Stimulated activated CD4-positive, alpha-beta T cell treated with anti-CD3 and anti-CD28 coated beads, Interleukin-4, amount 100 ng/mL, for 1 hour (primary cell): Measurements from ENCODE around the gene CDC14B.
A peak's percentile ranks its signal among the peaks of the same experiment; 100 is the strongest.
"Not testable (repeated sequence)": the region's sequence is repeated elsewhere in the genome, so short reads cannot be mapped to it uniquely, and the experiment has no call there.

ENCODE experiments used
- DNase-seq: peaks from one replicate; pipeline ENCODE4 v3.0.0-alpha.2; 2020

Gene CDC14B

DNA sequence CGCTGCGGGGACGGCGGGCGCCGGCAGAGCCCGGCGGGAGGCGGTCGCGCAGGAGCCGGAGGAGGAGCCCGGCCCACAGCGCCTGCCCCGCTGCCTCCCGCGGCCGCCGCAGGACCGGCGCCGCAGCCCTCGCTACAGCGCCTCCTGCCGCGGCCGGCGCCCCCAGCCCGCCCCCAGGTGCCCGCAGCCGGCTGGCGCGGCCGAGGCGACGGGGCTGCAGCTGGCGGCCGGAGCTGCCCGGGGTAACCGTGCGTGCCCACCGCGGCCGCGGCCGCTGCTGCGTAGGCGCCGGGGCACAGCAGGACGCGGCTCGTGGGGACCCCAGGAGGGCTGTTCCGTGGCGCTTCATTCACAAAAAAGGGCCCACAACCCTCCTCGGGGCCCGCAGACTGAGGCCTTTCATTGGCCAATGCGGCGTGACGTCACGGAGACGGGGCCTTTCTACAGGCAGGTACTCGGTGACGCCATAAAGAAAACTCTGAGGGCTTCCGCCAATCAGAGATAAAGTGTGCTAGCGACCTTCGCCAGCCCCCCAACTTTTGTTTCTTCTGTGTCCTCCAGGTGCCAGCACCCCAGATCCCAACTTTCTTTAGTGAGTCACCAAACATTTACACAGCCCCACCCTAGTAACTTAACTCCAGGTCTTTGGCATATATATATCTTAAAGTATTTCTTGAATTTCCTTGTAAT, at the start of gene CDC14B:
Gene CDC14B (minus strand): TSS at position 353 of the 690 bp plus-strand sequence. CDS start 465 bp downstream, outside the sequence.
- DNase-seq: peak; percentile 79

DNA sequence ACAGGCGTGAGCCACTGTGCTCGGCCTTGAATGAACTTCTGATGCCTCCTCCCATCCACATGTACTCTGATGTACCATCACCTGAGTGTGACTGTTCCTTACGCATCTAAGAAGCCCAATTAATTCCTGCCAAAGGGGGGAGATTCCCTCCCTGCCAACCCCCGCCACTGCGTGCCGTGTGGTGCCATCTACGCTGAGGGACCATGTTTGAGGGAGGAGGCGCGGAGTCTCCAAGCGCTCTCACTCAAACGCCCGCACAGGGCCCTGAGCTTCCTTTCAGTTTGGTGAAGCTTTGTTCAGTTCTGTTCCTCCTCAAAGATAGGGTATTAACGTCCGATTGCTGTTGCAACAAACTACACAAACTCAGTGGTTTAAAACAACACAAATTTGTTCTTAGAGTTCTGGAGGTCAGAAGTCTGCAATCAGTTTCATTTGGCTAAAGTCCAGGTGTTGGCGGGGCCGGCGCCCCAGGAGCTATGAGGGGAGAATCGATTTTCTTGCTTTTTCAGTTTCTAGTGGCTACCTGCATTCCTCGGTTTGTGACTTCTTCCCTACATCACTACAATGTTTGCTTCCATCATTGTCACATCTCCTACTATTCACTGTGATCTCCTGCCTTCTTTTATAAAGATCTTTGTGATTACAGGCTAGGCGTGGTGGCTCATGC, 49.4 kb upstream of the CDC14B start:
- no peak for DNase-seq

GRCh38 chr9:96667363-96667728, 47.7 kb upstream of the CDC14B start:
- no peak for DNase-seq

GRCh38 chr9:96666653-96667362, 47.2 kb upstream of the CDC14B start:
- not testable (repeated sequence) for DNase-seq

DNA sequence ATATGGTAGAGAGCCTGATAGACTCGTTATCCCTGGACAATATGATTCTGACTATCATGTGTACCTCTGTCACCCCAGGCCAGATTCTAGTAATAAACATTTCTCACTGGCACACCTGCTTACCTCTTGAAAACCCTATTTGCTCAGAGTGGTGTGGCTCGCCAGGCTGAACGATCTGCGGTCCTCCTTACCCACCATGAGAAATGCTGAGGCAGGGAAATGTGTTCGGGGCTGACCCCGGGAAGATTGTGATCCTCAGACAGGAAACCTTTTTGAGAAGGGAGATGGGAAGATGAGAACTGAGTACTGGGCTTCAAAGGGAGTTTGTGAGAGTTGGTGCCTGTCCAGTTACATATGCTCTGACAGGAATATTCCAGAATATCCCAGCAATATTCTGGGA, 46.1 kb upstream of the CDC14B start:
- no peak for DNase-seq

DNA sequence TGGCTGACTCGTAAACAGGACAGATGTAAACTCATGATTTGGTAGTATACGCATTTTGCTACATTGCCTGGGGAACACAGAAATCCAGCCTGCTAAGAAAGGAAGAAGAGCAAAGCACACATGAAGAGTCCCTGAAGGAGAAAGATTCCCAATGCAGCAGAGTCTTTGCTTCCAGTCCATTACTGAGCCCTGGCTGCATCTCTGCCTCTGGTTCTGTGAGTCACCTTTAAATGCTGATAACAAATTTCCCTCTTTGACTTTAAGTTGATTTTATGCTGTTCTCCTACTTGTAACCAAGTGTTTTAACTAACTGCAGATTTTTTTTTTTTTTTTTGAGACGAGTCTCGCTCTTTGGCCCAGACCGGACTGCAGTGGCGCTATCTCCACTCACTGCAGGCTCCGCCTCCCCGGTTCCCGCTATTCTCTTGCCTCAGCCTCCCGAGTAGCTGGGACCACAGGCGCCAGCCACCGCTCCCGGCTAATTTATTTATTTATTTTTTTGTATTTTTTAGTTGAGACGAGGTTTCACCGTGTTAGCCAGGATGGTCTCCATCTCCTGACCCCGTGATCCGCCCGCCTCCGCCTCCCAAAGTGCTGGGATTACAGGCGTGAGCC, 44.0 kb upstream of the CDC14B start:
- no peak for DNase-seq

GRCh38 chr9:96661711-96662110, 42.1 kb upstream of the CDC14B start:
- no peak for DNase-seq

DNA sequence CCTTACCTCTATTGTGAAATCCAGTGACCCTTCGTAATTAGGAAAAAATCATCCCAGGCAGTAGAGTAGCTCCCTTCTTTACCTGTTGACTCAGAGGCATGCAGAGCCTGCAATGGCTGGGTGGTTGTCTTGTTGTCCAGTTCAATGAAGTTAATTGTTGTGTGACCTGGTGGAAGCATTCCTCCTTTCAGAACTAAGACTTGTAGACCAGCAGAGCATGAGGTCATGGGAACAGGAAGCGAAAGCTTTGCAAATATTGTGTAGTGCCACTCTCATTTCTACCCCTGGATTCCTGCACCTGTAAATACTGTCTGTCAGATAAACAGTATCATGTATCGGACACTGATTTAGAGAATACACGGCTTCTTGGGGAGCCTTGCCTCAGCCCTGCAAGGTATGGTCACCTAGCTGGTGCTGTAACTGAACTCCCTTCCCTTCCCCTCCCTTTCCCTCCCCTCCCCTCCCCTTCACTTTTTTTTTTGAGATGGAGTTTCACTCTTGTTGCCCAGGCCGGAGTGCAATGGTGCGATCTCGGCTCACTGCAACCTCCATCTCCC, 41.1 kb upstream of the CDC14B start:
- no peak for DNase-seq

DNA sequence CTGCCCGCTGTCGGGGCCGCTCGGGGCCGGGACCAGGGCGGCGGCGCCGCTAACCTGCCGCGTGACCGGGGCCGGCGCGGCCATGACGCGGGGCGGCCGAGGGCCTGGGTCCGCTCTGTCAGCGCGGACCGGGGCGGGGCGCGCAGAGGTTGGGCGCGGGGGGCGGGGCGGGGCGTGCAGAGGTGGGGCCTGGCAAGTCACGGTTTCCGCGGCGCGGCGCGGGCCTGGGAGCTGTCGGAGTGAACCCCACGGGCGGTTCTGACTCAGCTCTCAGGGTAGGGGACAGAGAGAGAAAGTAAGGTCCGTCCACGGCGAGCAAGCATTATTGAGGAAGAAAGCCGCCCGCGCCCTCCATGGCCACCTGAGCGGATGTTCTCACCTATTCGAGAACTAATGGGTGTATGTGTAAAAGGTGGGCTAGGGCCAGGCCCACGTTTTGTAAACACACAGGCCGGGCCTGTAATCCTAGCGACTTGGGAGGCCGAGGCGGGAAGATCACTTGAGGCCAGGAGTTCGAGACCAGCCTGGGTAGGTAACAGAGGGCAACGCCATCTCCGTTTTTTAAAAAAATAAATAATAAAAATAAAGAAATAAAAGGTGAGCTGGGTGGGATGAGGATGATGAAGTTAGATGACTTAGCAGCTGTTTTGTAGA, 35.7 kb upstream of the CDC14B start, which contains the start of gene PRXL2C:
Gene PRXL2C (minus strand): TSS at position 120 of the 654 bp plus-strand sequence. CDS start 36 bp downstream, at position 84.
- DNase-seq: peak; percentile 83

DNA sequence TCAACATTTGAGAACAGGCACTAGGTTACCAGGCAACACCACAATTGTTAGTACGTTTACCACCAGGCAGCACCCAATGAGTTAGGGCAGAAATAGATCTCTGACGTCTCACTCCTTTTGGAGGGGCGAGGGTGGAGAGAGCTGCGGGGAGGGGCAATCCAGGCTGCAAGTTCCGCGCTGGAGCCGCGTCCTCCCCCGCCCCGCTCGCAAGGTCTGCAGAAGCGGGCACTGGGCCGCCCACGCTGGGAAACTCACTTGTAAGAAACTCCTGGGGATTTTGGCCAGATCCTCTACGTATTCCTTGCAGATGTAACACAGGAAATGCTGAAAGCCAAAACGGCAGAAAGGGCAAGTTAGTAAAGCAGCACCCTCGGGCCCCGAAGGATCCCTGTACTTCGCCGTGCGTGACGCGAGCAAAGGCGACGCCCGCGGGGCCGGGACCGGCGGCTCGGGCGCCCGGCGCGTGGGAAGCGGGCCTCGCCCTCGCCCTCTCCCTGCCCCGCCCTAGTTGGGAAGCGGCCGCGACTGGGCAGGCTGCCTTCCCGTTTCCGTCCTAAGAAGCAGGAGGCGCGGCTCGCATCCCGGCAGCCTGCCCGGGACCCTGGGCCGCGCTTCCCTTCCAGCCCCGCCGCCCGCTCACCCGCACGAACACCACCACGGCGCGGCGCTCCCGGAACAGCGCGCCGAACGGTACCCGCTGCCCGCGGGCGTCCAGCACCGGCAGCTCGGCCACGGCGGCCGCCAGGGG, 35.0 kb upstream of the CDC14B start:
- peak; percentile 54 for DNase-seq

- no peak for DNase-seq
These were observed 32.0 kb upstream of the CDC14B start for GRCh38 chr9:96651626-96652025.

DNA sequence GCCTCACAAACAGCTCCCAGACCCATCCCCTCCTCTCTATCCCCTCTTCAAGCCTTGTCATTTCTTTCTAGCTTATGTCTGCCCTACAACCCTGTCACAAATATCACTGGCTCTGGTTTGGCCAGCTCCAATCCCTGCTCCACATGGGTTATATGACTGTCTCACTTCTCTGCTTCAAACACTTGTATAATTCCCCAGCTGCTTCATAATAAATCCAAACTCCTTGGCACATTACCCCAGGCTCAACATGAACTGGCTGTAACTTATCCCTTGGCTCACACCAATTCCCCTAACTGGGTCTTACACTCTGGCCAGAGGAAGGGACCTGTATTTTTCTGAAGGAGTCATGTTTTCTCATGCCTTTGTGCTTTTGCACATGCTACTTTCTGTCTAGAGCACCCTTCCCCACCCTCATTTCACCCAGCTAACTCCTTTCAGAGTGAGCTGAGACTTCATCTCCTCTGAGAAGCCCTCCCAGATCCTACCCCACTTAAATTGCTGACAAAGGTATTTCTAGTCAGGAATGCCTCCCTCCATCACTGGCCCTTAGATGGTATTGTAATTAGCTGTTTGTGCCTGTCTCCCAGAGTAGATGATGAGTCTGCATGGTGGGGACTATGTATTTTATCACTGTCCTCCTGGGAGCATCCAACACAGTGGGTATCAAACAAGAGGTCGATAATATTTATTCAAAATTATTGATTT, 30.1 kb upstream of the CDC14B start:
- no peak for DNase-seq

- DNase-seq: no peak
These were observed 26.7 kb upstream of the CDC14B start for GRCh38 chr9:96646081-96646991.

DNA sequence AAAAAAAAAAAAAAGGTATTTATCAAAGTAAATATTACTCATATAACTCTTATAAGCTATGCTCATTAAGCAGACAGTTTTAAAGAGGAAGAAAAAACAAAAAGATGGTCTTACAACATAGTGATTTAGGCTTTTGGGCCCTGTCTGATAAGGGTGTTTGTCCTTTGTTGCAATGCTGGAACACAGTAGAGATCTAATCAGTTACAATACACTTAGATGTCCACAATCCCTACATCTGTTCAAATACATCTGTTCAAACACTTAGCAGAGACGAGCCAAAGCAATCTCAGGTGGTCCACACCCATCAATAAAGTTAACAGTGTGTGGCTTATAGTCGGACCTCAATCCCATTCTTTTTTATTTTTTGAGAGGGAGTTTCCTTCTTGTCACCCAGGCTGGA, 24.5 kb upstream of the CDC14B start:
- no peak for DNase-seq

DNA sequence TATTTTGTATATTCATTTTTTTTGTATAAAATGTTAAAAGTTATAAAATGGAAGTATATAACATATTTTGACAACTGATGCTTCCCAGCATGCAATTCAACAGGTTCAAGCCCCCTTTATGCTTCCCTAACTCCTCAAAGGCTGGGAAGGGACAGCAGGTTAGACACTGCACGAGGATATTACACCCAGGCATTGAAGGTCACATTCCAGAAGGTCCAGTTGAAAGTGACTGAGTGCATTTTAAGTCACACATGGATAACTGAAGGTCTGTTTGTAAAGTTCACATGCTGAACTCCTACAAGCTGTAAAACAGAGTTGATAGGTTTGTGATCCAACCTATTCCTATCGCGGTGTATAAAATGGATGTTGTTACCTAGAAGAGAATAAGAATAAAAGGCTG, 21.9 kb upstream of the CDC14B start:
- DNase-seq: no peak

- DNase-seq: no peak
These were observed 19.1 kb upstream of the CDC14B start for GRCh38 chr9:96638606-96639364.

- no peak for DNase-seq
These were observed 16.7 kb upstream of the CDC14B start for GRCh38 chr9:96636368-96636767.

GRCh38 chr9:96633579-96633978, 13.9 kb upstream of the CDC14B start:
- DNase-seq: not testable (repeated sequence)

DNA sequence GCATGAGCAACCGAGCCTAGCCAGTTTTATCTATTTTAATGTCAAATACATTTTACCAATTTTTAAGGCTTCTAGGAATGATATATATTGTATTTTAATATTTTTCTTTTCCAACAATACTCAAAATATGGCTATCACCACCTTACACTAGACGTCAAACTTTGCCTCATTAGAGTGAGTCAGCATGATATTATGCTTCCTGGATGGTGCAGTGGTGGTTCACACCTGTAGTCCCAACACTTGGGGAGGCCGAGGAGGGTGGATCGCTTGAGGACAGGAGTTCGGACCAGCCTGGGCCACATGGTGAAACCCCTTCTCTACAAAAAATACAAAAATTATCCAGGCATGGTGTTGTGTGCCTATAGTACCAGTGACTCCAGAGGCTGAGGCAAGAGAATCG, 7.3 kb upstream of the CDC14B start:
- no peak for DNase-seq
